NOMO-1 treated with DMSO at 0.1 percent for 48 hours (cell line): Measurements from ENCODE around the gene JRKL.

Experiments used
- DNase-seq: peaks from one replicate; lab custom pipeline; 2025; ENCODE audit not compliant: unreplicated experiment; lab: John Stamatoyannopoulos, UW

Gene JRKL

DNA sequence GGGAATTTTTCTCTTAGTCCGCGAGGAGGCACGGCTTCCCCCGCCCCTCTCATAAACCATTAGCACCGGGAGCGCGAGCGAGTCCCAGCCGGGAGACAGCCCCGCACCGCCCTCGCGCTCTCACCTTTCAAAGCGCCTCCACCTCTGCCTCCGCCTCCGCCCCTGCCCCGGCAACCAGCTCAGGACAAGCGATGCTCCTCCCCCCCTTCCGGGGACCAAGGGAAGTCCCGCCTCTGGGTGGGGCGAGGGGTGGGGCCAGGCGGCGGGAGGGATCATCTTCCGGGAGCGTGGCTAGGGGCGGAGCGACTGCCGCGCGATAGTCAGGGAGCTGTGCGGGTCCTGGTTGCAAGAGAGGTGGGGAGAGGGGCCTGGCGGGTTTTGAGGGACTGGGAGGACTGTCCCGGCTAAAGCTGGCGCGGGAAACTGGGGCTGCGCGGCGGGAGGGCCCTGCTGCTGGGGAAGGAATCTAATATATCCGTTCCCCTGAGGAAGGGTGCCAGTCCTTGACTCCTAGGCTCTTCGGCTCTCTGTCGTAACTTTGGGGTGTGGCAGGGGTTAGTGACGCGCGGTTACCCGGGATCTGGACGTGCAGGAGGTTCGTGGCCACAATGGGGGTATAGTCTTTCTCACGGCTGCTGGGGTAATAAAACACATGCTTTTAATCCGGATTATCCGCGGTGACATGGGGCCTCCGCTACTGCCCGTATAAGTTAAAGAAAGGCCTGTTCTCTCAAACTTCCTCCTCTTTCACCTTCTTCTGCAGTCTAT is at the start of gene JRKL, which contains the start of gene CCDC82:
Gene JRKL, plus strand, starts transcription at position 294 of the 768 bp plus-strand sequence. CDS start 637 bp downstream, outside the sequence.
Gene CCDC82, minus strand, starts transcription at position 193 of the 768 bp plus-strand sequence. CDS start 5,165 bp downstream, outside the sequence.
- DNase-seq: peak; percentile 81

DNA sequence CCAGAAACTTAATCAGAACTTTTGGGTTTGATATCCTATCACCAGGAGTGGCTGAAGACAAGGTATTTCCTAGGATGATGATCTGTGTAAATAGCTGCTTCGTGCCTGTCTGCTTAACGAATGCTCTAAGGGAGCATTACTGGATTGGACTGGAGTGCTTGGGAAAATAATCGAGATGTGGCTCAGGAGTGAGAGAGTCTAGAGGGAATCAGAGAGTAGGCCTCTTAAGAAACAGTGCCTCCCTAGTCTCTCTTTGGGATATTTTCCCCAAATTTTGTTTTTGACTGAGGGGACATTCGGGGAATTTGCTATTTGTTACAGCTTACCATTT is 49.3 kb upstream of the JRKL start:
- no peak for DNase-seq

DNA sequence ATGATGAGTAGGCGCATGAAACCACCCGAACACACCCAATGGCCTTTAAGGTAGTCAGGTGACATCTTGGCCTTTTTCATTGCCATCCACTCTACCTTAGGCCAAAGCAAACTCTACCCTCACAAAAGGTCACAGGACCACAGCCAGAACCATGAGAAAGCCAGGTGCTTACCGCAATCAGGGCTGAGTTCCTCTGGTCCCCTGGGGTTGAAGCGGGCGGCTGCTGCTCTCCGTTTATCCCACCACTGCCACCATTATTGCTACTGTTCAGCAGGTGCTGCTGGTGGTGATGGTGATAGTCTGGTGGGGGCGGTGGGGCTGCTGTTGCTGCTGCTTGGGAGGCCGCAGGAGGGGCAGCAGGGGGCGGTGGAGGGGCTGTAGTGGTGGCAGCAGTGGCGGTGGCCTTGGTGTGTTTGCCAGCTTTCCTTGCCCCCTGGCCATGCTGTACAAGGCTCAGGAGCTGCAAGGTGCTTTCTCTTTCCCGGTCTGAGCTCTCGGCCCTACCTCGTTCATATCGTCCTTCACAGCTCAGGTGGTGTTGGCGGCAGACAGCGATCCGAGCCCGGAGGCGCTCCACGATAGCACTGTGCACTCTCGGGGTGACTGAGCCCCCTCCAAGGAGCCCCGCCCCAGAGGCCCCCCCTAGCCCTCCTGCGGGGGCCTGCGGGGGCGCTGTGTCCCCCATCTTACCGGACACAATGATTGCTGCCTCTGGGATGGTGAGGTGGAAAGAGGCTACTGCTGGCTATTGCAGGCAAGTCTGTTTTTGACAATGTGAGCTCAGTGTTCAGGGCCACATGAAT is 48.4 kb upstream of the JRKL start:
- DNase-seq: no peak

DNA sequence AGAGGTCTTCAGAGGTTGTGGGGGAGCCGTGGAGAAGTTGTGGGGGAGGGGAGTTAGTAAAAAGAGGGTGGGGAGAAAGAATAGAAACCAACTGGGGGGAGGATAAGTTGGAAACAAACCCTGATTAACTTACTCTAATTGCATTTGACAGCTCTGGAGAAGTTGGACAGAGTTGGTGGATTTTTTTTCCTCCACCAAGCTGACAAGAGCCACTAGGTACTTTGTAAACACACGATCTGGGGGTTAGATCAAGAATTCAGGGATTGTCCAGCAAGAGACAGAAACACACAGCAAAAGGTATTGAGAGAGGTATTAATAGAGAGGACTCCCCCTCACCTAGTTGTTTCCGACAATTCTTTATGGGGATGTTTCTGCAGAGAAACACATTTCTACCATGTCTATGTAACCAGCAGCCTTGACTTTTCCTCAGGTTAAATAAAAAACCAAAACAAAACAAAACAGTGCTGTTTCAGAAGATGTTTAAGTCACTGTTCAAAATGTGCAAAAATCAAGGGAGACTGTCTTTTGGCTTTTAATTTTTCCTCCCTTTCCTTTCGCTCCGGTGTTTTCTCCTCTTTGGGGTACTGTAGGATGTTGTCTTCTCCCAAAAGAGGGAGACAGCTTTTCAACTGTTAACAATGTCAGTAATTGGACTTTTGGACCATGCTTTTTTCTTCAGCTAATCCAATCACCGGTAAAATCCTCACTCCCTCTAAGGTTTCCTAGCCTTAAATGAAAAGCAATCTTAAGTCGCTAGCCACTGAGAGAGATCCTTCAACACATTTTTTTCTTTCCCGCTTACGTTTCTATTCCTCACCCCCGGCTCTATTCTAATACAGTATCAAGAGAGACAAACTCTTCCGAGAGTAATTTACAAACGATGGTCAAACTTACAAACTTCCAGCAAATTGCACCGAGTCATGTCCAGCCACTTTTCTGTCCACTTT is 47.5 kb upstream of the JRKL start:
- peak; percentile 29 for DNase-seq

GRCh38 chr11:96342961-96343711 is 46.7 kb upstream of the JRKL start, which contains the start of gene MAML2:
TSS of gene MAML2 (minus strand) at chr11:96343195. CDS start at chr11:96341895, 1,300 bp downstream.
- DNase-seq: peak; percentile 88

DNA sequence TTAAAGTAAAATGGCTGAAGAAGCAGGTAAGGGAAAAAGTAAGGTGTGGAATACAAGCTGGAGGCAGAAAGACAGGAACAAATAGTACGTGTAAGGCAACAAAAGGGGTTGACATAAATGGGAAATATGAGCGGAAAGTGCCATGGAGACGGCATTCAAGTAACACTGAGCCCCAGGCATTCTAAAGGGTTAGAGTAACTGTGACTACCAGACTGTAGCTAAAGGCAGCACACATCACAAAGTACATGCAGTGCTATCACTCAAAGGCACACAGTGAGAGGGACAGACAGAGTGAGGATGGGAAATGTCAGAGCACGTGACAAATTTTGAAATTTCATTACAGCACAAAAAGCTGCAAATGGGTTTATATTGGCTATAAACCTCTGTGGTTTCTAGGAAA is 33.0 kb upstream of the JRKL start:
- DNase-seq: no peak

DNA sequence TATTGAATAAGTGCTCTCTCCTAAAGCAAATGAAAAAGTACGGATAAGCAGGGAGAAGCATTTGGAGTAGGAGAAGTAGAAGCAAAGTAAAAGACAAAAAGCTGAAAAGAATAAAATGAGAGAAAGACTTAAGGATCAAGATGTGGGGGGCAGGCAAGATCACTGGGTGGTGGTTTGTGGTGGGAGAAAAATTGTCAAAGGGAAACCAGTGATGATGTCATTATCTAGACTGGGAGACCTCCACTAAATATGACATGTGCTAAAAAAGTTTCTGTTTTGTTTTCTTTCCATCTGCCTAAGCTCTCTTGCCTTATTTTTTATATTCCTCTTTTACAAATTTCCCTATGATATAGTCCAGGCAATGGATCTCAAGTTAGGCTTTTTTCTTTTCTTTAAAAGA is 32.0 kb upstream of the JRKL start:
- no peak for DNase-seq

- DNase-seq: no peak
Measured at GRCh38 chr11:96358321-96358720, 31.5 kb upstream of the JRKL start.

GRCh38 chr11:96361778-96362177 is 28.0 kb upstream of the JRKL start:
- no peak for DNase-seq

- no peak for DNase-seq
Measured at GRCh38 chr11:96365493-96365892, 24.3 kb upstream of the JRKL start.

GRCh38 chr11:96366024-96366423 is 23.8 kb upstream of the JRKL start:
- DNase-seq: no peak

DNA sequence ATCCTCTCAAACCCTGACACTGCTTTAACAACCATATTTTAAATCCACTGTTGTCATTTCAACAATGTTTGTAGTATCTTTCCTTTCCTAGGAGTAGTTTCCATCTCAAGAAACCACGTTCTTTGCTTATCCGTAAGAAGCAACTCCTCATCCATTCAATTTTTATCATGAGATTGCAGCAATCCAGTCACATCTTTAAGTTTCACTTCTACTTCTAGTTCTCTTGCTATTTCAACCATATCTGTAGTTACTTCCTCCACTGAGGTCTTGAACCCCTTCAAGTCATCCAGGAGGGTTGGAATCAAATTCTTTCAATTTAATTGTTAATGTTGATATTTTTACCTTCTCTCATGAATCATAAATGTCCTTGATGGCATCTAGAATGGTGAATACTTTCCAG is 22.5 kb upstream of the JRKL start:
- peak; percentile 59 for DNase-seq

GRCh38 chr11:96373826-96374225 is 16.0 kb upstream of the JRKL start:
- peak; percentile 3 for DNase-seq

DNA sequence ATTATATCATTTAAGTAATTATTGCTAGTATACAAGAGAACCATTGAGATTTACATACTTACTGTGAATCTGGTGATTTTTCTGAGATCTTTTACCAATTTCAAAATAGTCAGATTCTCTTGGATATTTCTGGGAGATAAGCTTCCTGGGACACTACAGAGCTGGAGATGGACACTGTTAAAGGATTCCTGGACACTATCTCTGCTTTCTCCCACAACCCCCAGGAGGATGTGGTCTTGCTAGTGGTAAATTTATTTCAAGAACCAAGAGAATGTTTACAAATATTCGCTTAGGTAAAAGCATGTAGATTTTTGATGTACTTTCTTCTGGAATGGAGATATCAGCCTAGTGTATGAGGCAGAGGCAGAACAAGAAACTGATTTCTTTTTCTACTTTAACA is 13.0 kb upstream of the JRKL start:
- DNase-seq: no peak

GRCh38 chr11:96384156-96384555 is 5.7 kb upstream of the JRKL start:
- DNase-seq: no peak

GRCh38 chr11:96385187-96385586 is 4.6 kb upstream of the JRKL start:
- no peak for DNase-seq

- DNase-seq: peak; percentile 30
Measured at GRCh38 chr11:96388891-96389719, 708 bp upstream of the JRKL start.

DNA sequence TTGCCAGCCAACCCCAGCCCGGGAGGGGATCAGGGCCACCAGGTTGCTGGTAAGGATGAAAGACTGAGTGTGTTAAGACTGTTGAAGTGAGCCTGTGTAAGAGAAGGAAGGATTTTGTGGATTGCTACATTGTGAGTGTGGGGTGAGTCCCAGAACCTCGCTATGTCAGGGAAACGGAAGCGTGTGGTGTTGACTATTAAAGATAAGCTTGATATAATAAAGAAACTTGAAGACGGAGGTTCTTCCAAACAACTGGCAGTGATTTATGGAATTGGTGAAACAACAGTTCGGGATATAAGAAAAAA is 627 bp downstream of the JRKL start:
- DNase-seq: peak; percentile 37

GRCh38 chr11:96391698-96392307 is 2.0 kb downstream of the JRKL start:
- DNase-seq: no peak
